Measurements from ENCODE around the gene SLC49A3. TPM values are rescaled to one million over a fixed set of nuclear protein-coding genes. Genes with fewer than 3 reads are reported as not detected.

The SLC49A3 gene
- total and polyA plus RNA-seq, 2 of the 13 experiments (the other 11 are each of a cell fraction or from before 2014, with no cell fraction given) = 0.07 to 0.17 TPM

- DNase-seq (ENCODE audit: low spot score) = no peak
- ChIA-PET CTCF (ENCODE audit: low intra/inter-chr PET ratio, low total read pairs) (no interaction called here), POLR2A (interaction anchor here (0.7 kb wide), 1 partner anchor 20 kb away, joined by 3 read pairs; no protein-coding TSS in a partner anchor)
- peaks cover 3 to 12% of the 10 kb centered on the region in 2 experiments; a peak in 2 of 5 replicates for H3K27me3 ChIP-seq (ENCODE audit: control insufficient read depth in 1 of 2, insufficient read depth in 2 of 2, low read length in 2 of 2)
- H3K9me3 ChIP-seq (ENCODE audit: low read length) = no peaks in the 10 kb centered on the region
- no peak for FAIRE-seq
- no peak for ATAC-seq
- 85% methylated on average over 4 of the region's 21 CpGs for WGBS (ENCODE audit: low lambda C conversion rate)
- H3K4me2 ChIP-seq (ENCODE audit: low read depth, low read length) = peak overlapping the region; percentile 79
- intact Hi-C loops (cut with micrococcal nuclease; ENCODE audit: unreplicated experiment) (no loop called here), in situ Hi-C loops (cut with HindIII; ENCODE audit: extremely low pct_ligation_motif_present, low pct_unique_long_range_greater_than_20kb) (no loop called here)
- H3K36me3 ChIP-seq (replicated peaks in 1 of 2; ENCODE audit: control insufficient read depth in 1 of 2, insufficient read depth in 2 of 2, low read length in 2 of 2) = peaks cover 2 to 9% of the 10 kb centered on the region in 2 experiments; a peak in 2 of 5 replicates
- peak overlapping the region; percentile 89 to 93 (median 92); a peak in 5 of 6 replicates for H3K4me3 ChIP-seq (replicated peaks in 1 of 3; ENCODE audit: insufficient read depth in 1 of 3, low read depth in 2 of 3, low read length in 3 of 3)
- H3K9ac ChIP-seq (ENCODE audit: insufficient read depth, low read depth, low read length) = peak overlapping the region; percentile 99
- H3K79me2 ChIP-seq (ENCODE audit: insufficient read depth, low read length) = peaks cover 47% of the 10 kb centered on the region
- TF ChIP-seq FOXC1 (CRISPR knock-in tag; IDR thresholded peaks at IDR 0.05; ENCODE audit: borderline replicate concordance) = no peak
- TF ChIP-seq ZNF891 (CRISPR knock-in tag; IDR thresholded peaks at IDR 0.05) = 0 out of 2 replicates have a peak, but pooled peaks have one; percentile 30
- 0 out of 2 replicates have a peak, but pooled peaks have one; percentile 11 for TF ChIP-seq ZNF749 (CRISPR knock-in tag; IDR thresholded peaks at IDR 0.05; ENCODE audit: borderline replicate concordance)
- no peak for TF ChIP-seq ZNF792 (CRISPR knock-in tag; IDR thresholded peaks at IDR 0.05)
- TF ChIP-seq YY1 (IDR thresholded peaks at IDR 0.05; ENCODE audit: insufficient read depth, insufficient replicate concordance, low read depth, low read length) = no peak
- no peak for TF ChIP-seq CAMTA2 (CRISPR knock-in tag; IDR thresholded peaks at IDR 0.05; ENCODE audit: borderline replicate concordance)
- no peak for TF ChIP-seq E2F2 (CRISPR knock-in tag; IDR thresholded peaks at IDR 0.05; ENCODE audit: borderline replicate concordance)
- TF ChIP-seq, protein P1, sequence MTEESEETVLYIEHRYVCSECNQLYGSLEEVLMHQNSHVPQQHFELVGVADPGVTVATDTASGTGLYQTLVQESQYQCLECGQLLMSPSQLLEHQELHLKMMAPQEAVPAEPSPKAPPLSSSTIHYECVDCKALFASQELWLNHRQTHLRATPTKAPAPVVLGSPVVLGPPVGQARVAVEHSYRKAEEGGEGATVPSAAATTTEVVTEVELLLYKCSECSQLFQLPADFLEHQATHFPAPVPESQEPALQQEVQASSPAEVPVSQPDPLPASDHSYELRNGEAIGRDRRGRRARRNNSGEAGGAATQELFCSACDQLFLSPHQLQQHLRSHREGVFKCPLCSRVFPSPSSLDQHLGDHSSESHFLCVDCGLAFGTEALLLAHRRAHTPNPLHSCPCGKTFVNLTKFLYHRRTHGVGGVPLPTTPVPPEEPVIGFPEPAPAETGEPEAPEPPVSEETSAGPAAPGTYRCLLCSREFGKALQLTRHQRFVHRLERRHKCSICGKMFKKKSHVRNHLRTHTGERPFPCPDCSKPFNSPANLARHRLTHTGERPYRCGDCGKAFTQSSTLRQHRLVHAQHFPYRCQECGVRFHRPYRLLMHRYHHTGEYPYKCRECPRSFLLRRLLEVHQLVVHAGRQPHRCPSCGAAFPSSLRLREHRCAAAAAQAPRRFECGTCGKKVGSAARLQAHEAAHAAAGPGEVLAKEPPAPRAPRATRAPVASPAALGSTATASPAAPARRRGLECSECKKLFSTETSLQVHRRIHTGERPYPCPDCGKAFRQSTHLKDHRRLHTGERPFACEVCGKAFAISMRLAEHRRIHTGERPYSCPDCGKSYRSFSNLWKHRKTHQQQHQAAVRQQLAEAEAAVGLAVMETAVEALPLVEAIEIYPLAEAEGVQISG (CRISPR knock-in tag; IDR thresholded peaks at IDR 0.05) = no peak
- TF ChIP-seq NAIF1 (CRISPR knock-in tag; IDR thresholded peaks at IDR 0.05; ENCODE audit: borderline replicate concordance) = no peak
- no peak overlapping the region for H2AFZ ChIP-seq (ENCODE audit: low read length)
- no peak overlapping the region for H3K27ac ChIP-seq (ENCODE audit: extremely low read length, insufficient read depth, low read length)
- peaks cover 56% of the 10 kb centered on the region for H3K4me1 ChIP-seq (ENCODE audit: insufficient read depth, low read length)
- peaks cover 32% of the 10 kb centered on the region for H4K20me1 ChIP-seq (ENCODE audit: insufficient read depth, low read length)
- BruUV-seq (replicated peaks) = no TSS peak
Observed at GRCh38 chr4:706834-707598, 18.1 kb upstream of the SLC49A3 start.
